Heart right ventricle (tissue), 16 donors: ENCODE results near the gene SH3BGRL3. TPM values are rescaled to one million over a fixed set of nuclear protein-coding genes. Genes with fewer than 3 reads are reported as not detected.

Source experiments
- ATAC-seq, 8 donors: fragments of 200-7000 bp; cut with Tn5 transposase; one replicate each; pipeline ENCODE4 v1.9.1; 2020; ENCODE audit warnings: mild to moderate bottlenecking in 8 of 8, moderate library complexity in 8 of 8, moderate number of reproducible peaks in 1 of 8
- DNase-seq, 2 donors: peaks; one replicate each; pipeline ENCODE4 v3.0.0-alpha.2; 2020
- H3K27ac ChIP-seq, 10 donors: fragments of 200-600 bp; sonication (generic) in 2 of 10; one replicate each; pipeline versions ENCODE4 v1.5.0 to v1.8.0; 2020 to 2022; ENCODE audit warnings: mild to moderate bottlenecking in 3 of 10
- H3K27me3 ChIP-seq, 7 donors: fragments of 200-600 bp; one replicate each; pipeline ENCODE4 v1.8.0; 2021 to 2022; ENCODE audit warnings: mild to moderate bottlenecking in 2 of 7
- H3K36me3 ChIP-seq, 9 donors: fragments of 200-600 bp; sonication (generic) in 1 of 9; one replicate each; pipeline versions ENCODE4 v1.5.0 to v1.8.0; 2020 to 2022; ENCODE audit warnings: mild to moderate bottlenecking in 2 of 9
- H3K4me1 ChIP-seq, 9 donors: fragments of 200-600 bp; sonication (generic) in 1 of 9; one replicate each; pipeline versions ENCODE4 v1.5.0 to v1.8.0; 2020 to 2022; ENCODE audit warnings: mild to moderate bottlenecking in 4 of 9
- H3K4me3 ChIP-seq, 10 donors: fragments of 200-600 bp; sonication (generic) in 2 of 10; one replicate each; pipeline versions ENCODE4 v1.5.0 to v1.8.0; 2020 to 2022; ENCODE audit warnings: mild to moderate bottlenecking in 7 of 10, moderate library complexity in 2 of 10
- H3K9me3 ChIP-seq, 11 donors: fragments of 200-600 bp in 10 of 11; sonication (generic) in 2 of 11; one replicate each; pipeline versions ENCODE4 v1.5.0 to v1.8.0; 2013 to 2022; ENCODE audit warnings: mild to moderate bottlenecking in 2 of 11, control low read depth in 1 of 11, moderate library complexity in 1 of 11
- WGBS, 2 donors: extraction: QIAGEN DNeasy Blood & Tissue Kit; methylation state at CpG; one replicate each; pipeline ENCODE4 v1.1.7; 2013; ENCODE audit warnings: inconsistent platforms in 1 of 2; 5-methylcytosine and 5-hydroxymethylcytosine counted together
- intact Hi-C, 10 donors: fragments of 100-400 bp; cut with DNase I; formaldehyde crosslinking; loops; one replicate each; pipeline versions ENCODE4 v1.11.1 to v1.14.2; 2022
- polyA plus RNA-seq, 2 donors: library from polyadenylated mRNA; stranded (reverse); fragments of 200-250 nt; gene quantifications; one replicate each; pipeline ENCODE4 v1.2.3, GENCODE V29; 2013
- total RNA-seq, 10 donors: library from RNA; stranded (reverse); fragmentation: NEBNext Ultra II Directional in 3 of 10; extraction: Animal tissue kit (Norgen Biotek cat#: 25700) in 3 of 10; gene quantifications; one replicate each; pipeline versions ENCODE4 v1.2.1 to v1.2.4, GENCODE V29; 2021 to 2023
- TF ChIP-seq, protein P1 (sequence below), 9 donors: fragments of 200-600 bp; sonication (generic) in 2 of 9; IDR thresholded peaks; one replicate each; pipeline versions ENCODE4 v1.5.0 to v1.8.0; 2021 to 2022; ENCODE audit warnings: antibody characterized with exemption in 9 of 9, mild to moderate bottlenecking in 5 of 9, moderate library complexity in 1 of 9
- donor health status: Arrhythmogenic right ventricular cardiomyopathy.
- donor health status: ischemic (EF 13 %, LVEDD 7.1; RV severe dilation, severe dysfunction).
- donor health status: healthy with polysubstance abuse.
- donor health status: DM: no; HTN: yes; CAD: no.
- donor health status: DM: no; HTN: no; CAD: no.
- donor health status: ischemic (EF 25% LVEDD 6.9; RV normal size, moderate dysfunction).
- donor health status: ischemic (EF 25% LVEDD 5.7; RV mildly dilated, moderate dysfunction).
- donor health status: healthy.
- donor health status: DM: yes; HTN: yes; CAD: no.
- donor health status: Ischemic cardiomyopathy.
- donor health status: ischemic (EF 35%, LVEDD 5.7; RV mildly dilated, moderate dysfunction).
- donor health status: nonischemic (EF 11% LVEDD 7.7; RV severe dilation, severe dysfunction).
- donor health status: DM: yes; HTN: yes; CAD: no.
- donor health status: PGD.
- donor health status: ischemic (EF 29% LVEDD 5.4; RV normal size, mild dysfunction).
- donor health status: nonischemic (EF 23%, LVEDD 6.1; RV moderate dilation, normal function).

The SH3BGRL3 gene
- total and polyA plus RNA-seq, 12 donors: 18.4 to 153 (median 28.6) TPM

DNA sequence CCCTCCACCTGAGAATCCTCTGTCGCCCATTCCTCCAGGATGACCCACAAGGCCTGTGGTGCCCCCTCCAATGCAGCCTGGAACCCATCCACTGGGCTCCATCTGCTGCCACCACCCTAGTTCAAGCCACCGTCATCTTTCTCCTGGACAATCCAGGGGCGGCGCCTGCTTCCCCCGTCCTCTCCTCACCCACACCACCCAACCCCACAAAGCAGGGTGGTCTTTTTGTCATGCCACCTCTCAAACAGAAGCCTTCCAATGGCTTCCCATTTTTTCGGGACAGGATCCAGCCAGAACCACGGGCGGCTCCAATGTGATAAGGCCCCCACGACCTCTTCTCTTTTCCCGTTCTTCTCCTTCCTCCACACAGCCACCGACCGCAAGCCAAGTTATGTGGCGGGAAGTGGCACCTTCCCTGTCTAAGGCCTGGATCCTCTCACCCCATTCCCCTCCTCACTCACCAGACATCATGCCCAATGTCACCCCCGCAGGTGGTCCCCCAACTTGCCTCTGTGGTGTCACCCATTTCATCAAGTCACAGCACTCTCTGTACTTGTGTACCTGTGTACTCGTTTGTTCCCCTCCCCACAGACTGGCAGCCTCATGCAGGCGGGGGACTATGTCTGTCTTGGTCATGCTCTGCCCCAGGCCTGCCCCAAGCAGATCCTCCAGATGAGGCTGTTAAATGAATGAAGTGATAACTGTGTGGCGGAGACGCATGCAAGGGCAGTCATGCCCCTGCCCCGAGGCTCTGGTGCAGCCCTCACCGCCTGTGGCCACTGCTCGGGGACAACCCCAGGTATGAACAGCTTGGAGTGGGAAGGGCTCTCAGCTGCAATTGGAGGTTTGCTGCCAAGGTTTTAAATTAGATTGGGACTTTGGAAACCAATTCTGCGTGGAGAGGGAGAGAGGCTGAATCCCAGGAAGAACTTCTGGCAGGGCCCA lies 15.6 kb downstream of the SH3BGRL3 start:
- 89 to 91% methylated on average over 22 of the region's 22 CpGs for WGBS, 2 donors
- intact Hi-C loops: no loop called here
- H3K4me3 ChIP-seq: no peak overlapping the region

DNA sequence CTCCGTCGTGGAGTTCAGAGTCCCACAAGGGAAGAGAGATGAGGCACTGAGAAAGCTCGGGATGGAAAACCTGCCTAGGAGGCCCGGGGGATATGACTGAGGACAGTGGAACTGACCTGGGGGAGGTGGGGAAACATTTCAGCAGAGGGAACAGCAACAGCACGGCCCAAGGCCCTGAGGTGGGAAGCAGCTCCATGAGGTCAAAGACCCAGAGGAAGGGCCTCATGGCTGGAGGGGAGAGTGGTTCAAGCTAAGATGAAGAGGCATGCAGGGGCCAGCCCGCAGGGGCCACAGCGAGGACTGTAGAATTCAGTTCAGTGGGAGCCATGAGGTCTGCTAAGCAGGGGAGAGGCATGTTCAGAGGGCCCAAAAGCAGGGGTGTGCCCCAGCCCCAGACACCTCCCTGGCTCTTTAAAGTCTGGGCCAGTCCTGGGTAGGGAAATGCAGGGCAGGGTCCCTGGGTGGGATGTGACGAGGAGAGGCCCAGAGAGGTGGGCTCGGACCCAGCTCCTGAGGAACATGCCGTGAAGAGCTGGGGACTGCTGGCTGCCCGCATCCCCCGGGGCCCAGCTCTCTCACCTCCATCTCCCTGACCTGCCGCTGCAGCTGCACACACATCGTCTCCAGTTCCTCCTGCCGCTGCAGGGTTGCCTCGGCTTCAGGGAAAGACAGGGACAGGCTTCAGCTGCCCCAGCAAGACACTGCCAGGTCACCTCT lies 16.6 kb downstream of the SH3BGRL3 start:
- H3K27me3 ChIP-seq: no peaks in the 10 kb centered on the region
- no peaks in the 10 kb centered on the region for H3K9me3 ChIP-seq
- DNase-seq (no peak), ATAC-seq (no peak)
- H3K27ac ChIP-seq: no peak overlapping the region
- no peak overlapping the region for H3K4me3 ChIP-seq
- TF ChIP-seq, protein P1, sequence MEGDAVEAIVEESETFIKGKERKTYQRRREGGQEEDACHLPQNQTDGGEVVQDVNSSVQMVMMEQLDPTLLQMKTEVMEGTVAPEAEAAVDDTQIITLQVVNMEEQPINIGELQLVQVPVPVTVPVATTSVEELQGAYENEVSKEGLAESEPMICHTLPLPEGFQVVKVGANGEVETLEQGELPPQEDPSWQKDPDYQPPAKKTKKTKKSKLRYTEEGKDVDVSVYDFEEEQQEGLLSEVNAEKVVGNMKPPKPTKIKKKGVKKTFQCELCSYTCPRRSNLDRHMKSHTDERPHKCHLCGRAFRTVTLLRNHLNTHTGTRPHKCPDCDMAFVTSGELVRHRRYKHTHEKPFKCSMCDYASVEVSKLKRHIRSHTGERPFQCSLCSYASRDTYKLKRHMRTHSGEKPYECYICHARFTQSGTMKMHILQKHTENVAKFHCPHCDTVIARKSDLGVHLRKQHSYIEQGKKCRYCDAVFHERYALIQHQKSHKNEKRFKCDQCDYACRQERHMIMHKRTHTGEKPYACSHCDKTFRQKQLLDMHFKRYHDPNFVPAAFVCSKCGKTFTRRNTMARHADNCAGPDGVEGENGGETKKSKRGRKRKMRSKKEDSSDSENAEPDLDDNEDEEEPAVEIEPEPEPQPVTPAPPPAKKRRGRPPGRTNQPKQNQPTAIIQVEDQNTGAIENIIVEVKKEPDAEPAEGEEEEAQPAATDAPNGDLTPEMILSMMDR (IDR thresholded peaks at IDR 0.05): no peak
- intact Hi-C loops: no loop called here
- WGBS, 2 donors: 87 to 92% methylated on average over 16 of the region's 16 CpGs
- H3K36me3 ChIP-seq: peaks cover 0 to 16% (median 0%) of the 10 kb centered on the region in 9 donors
- H3K4me1 ChIP-seq: peaks cover 0 to 30% (median 2%) of the 10 kb centered on the region in 9 donors

More for the DNA sequence above, 15.6 kb downstream of the SH3BGRL3 start:
- H3K27ac ChIP-seq: no peak overlapping the region
- no peak for DNase-seq
- ATAC-seq: no peak
- TF ChIP-seq, protein P1 (IDR thresholded peaks at IDR 0.05): no peak
- no peaks in the 10 kb centered on the region for H3K9me3 ChIP-seq
- peaks cover 0 to 35% (median 8%) of the 10 kb centered on the region in 9 donors for H3K4me1 ChIP-seq
- no peaks in the 10 kb centered on the region for H3K27me3 ChIP-seq
- peaks cover 0 to 16% (median 0%) of the 10 kb centered on the region in 9 donors for H3K36me3 ChIP-seq

DNA sequence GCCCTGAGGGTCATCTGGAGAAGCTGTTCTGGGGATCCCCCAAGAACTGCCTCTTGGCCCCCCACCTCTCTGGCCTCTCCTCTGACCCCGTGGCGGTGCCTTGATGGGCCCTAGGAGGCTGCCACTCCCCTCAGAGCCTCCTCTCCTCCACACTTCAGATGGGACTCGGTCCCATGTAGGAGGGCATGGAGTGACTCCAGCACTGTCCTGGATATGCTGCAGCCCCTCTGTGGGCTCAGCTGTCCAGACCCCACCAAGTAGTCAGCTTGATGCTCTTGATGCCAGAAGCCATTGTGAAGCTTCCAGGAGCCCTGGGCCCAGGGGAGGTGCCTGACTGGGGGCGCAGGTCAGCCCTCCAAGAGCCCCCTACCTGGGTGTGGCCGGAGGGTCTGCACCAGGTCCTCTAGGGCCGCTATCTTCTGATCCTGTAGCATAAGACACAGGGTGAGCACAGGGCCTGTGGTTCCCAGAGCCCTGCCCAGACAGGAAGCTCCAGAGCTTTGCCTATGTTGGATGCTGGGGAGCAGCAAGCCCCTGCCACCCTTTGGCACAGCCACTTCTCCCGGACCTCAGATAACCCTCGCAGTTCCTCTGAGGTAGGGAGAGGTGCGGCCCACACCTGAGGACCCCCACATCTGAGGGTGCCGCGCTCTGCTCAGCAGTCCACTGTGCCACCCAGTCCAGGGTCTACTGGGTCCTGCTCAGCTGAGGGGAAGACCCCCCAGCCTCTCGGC lies 17.3 kb downstream of the SH3BGRL3 start:
- H3K4me1 ChIP-seq: peaks cover 0 to 23% (median 0%) of the 10 kb centered on the region in 9 donors
- intact Hi-C loops: no loop called here
- 90 to 98% methylated on average over 10 to 12 of the region's 12 CpGs for WGBS, 2 donors
- H3K27me3 ChIP-seq: no peaks in the 10 kb centered on the region
- ATAC-seq (peak in 1 of 8 donors; percentile 16), DNase-seq (no peak)
- H3K9me3 ChIP-seq: no peaks in the 10 kb centered on the region
- H3K4me3 ChIP-seq: no peak overlapping the region
- TF ChIP-seq, protein P1 (IDR thresholded peaks at IDR 0.05): no peak
- H3K36me3 ChIP-seq: peaks cover 0 to 16% (median 0%) of the 10 kb centered on the region in 9 donors
- H3K27ac ChIP-seq: no peak overlapping the region

DNA sequence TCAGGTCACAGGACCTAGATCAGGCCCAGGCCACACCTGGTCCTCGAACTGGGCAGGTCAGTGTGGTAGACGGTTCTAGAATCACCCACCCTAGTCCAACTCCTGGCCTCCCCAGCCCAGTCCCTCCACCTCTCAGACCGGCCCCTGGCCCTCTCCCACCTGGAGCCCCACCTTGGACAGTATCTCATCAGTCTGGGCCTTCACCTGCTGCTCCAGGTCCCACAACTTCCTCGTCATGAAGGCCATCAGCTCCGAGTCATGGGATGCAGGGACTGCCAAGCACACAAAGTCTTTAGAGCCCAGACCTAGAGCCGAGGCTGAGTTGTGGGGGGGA lies 17.9 kb downstream of the SH3BGRL3 start:
- peaks cover 0 to 23% (median 3%) of the 10 kb centered on the region in 9 donors for H3K4me1 ChIP-seq
- H3K27ac ChIP-seq: no peak overlapping the region
- H3K36me3 ChIP-seq: peaks cover 0 to 16% (median 0%) of the 10 kb centered on the region in 9 donors
- no peak overlapping the region for H3K4me3 ChIP-seq
- TF ChIP-seq, protein P1 (IDR thresholded peaks at IDR 0.05): no peak
- 75 to 78% methylated on average over 6 of the region's 6 CpGs for WGBS, 2 donors
- intact Hi-C loops: no loop called here
- H3K27me3 ChIP-seq: no peaks in the 10 kb centered on the region
- H3K9me3 ChIP-seq: no peaks in the 10 kb centered on the region
- ATAC-seq: no peak
- DNase-seq: no peak
